OCI-LY7 (cell line): ENCODE results near the gene SOX8.

Source experiments
- EZH2phosphoT487 ChIP-seq: fragments of 200-600 bp; sonication (generic); IDR thresholded peaks from 2 replicates; pipeline ENCODE4 v1.6.1; 2018; ENCODE audit warnings: low read depth, borderline replicate concordance, mild to moderate bottlenecking, mixed run types, antibody characterized with exemption, low read length, moderate library complexity, mixed read lengths
- TF ChIP-seq, protein P1 (sequence below): fragments of 200-600 bp; sonication (generic); conservative IDR thresholded peaks from 2 replicates; pipeline ENCODE4 v1.5.1; 2014; ENCODE audit warnings: mild to moderate bottlenecking, antibody characterized with exemption, low read length, moderate library complexity, mixed read lengths

DNA sequence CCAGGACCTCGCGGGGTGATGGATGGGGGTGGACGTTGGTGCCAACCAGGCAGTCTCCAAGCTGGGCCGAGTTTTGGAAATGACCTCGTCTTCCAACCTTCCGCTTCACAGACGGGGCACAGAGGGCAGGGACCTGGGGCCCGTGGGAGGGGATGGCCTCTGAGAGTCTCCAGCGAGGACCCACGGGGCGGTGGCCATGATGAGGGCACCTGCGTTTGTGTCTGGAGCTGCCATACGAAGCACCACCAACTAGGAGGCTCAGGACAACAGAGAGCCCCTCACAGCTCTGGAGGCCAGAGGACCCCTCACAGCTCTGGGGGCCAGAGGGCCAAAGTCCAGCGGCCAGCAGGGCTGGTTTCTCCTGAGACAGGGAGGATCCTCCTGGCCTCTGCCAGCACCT is 26.5 kb downstream of the SOX8 start:
- TF ChIP-seq, protein P1, sequence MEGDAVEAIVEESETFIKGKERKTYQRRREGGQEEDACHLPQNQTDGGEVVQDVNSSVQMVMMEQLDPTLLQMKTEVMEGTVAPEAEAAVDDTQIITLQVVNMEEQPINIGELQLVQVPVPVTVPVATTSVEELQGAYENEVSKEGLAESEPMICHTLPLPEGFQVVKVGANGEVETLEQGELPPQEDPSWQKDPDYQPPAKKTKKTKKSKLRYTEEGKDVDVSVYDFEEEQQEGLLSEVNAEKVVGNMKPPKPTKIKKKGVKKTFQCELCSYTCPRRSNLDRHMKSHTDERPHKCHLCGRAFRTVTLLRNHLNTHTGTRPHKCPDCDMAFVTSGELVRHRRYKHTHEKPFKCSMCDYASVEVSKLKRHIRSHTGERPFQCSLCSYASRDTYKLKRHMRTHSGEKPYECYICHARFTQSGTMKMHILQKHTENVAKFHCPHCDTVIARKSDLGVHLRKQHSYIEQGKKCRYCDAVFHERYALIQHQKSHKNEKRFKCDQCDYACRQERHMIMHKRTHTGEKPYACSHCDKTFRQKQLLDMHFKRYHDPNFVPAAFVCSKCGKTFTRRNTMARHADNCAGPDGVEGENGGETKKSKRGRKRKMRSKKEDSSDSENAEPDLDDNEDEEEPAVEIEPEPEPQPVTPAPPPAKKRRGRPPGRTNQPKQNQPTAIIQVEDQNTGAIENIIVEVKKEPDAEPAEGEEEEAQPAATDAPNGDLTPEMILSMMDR = no peak
- no peak for TF ChIP-seq EZH2phosphoT487
